Endodermal cell (in vitro differentiated cells): ENCODE results near the gene HTR3E. TPM values are rescaled to one million over a fixed set of nuclear protein-coding genes. Genes with fewer than 3 reads are reported as not detected.

Experiments used
- DNase-seq: peaks from one replicate; pipeline ENCODE4 v3.0.0-alpha.2; 2017
- H3K27ac ChIP-seq: 2 replicates; pipeline ENCODE4 v1.5.1; 2013; ENCODE audit warnings: mild to moderate bottlenecking, low read depth, low read length, moderate library complexity
- H3K27me3 ChIP-seq: 2 replicates; pipeline ENCODE4 v1.6.1; 2013; ENCODE audit warnings: mild to moderate bottlenecking, low read length, moderate library complexity; ENCODE audit not compliant: insufficient read depth, control insufficient read depth, poor library complexity, severe bottlenecking
- H3K36me3 ChIP-seq: 2 replicates; pipeline ENCODE4 v1.7.0; 2013; ENCODE audit warnings: mild to moderate bottlenecking, low read length, moderate library complexity; ENCODE audit not compliant: control insufficient read depth, insufficient read depth
- H3K4me1 ChIP-seq: one replicate; pipeline ENCODE4 v1.7.0; 2013; ENCODE audit warnings: low read length; ENCODE audit not compliant: control insufficient read depth, insufficient read depth
- H3K4me3 ChIP-seq: 2 replicates; pipeline ENCODE4 v1.5.1; 2013; ENCODE audit warnings: mild to moderate bottlenecking, low read length, moderate library complexity
- H3K9ac ChIP-seq: 2 replicates; pipeline ENCODE4 v1.6.1; 2013; ENCODE audit warnings: mild to moderate bottlenecking, low read length, moderate library complexity; ENCODE audit not compliant: poor library complexity, severe bottlenecking; ENCODE audit errors: extremely low read depth
- H3K9me3 ChIP-seq: 2 replicates; pipeline ENCODE4 v1.6.1; 2013; ENCODE audit warnings: mild to moderate bottlenecking, low read length, moderate library complexity; ENCODE audit not compliant: control insufficient read depth
- H3K27ac Mint-ChIP-seq: 2 replicates; pipeline ENCODE4 v1.8.0; 2020; ENCODE audit warnings: mixed read lengths
- H3K27me3 Mint-ChIP-seq: 2 replicates; pipeline ENCODE4 v1.8.0; 2021; ENCODE audit warnings: mild to moderate bottlenecking, mixed read lengths; ENCODE audit not compliant: insufficient read depth
- H3K36me3 Mint-ChIP-seq: 2 replicates; pipeline ENCODE4 v1.8.0; 2020; ENCODE audit warnings: low read depth, mixed read lengths
- H3K4me1 Mint-ChIP-seq: 2 replicates; pipeline ENCODE4 v1.8.0; 2020; ENCODE audit warnings: mixed read lengths
- H3K4me3 Mint-ChIP-seq: 2 replicates; pipeline ENCODE4 v1.8.0; 2020; ENCODE audit warnings: mild to moderate bottlenecking, moderate library complexity, mixed read lengths
- H3K9me3 Mint-ChIP-seq: 2 replicates; pipeline ENCODE4 v1.8.0; 2020; ENCODE audit warnings: mild to moderate bottlenecking, mixed read lengths
- CTCF ChIP-seq: fragments of 200-600 bp; sonication (generic); conservative IDR thresholded peaks from 2 replicates; pipeline ENCODE4 v1.5.0; 2021; ENCODE audit warnings: antibody characterized with exemption, mild to moderate bottlenecking
- WGBS, 2 experiments: methylation state at CpG; one replicate each; pipeline versions ENCODE4 v1.1.5 to v1.1.7; 2013; ENCODE audit warnings: missing lambda C conversion rate in 2 of 2, mixed read lengths in 1 of 2; ENCODE audit not compliant: insufficient coverage in 1 of 2, insufficient read length in 1 of 2; 5-methylcytosine and 5-hydroxymethylcytosine counted together
- total RNA-seq, 2 donors: library from RNA; stranded (reverse); fragmentation: NEBNext Ultra II Directional in 1 of 2; extraction: Animal tissue kit (Norgen Biotek cat#: 25700) in 1 of 2; gene quantifications; 2 replicates in 1 of 2; 3 replicates in 1 of 2; pipeline ENCODE4 v1.2.1, GENCODE V29; 2021

HTR3E gene
- total RNA-seq, 2 donors from 2014 or later: not detected

DNA sequence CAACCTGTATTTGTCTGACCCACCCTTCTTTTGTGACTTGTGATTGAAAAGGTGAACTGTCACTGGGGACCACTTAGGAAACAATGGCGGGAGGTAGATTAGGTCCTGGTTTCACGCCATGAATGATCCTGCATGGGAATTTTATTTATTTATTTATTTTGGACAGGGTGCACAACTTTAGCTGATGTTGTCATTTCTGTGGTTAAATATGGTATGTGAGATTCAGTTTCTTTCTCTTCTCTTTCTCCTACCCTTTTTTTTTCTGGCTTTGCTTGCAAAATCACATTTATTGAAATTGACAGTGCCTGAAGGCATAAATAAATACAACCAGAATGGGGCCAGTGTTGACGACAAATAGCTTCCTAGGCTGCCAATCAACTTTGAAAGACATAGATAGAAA, 18.0 kb upstream of the HTR3E start:
- H3K27me3 Mint-ChIP-seq: no peaks in the 10 kb centered on the region
- TF ChIP-seq CTCF: no peak
- no peak overlapping the region for H3K9ac ChIP-seq
- H3K27ac ChIP-seq: no peak overlapping the region
- peaks cover 13% of the 10 kb centered on the region for H3K4me1 Mint-ChIP-seq
- 85 to 100% methylated on average over 2 to 3 of the region's 3 CpGs for WGBS, 2 experiments
- no peak overlapping the region for H3K27ac Mint-ChIP-seq
- no peaks in the 10 kb centered on the region for H3K36me3 Mint-ChIP-seq
- H3K4me3 ChIP-seq: no peak overlapping the region
- H3K4me1 ChIP-seq: no peaks in the 10 kb centered on the region
- H3K4me3 Mint-ChIP-seq: no peak overlapping the region
- H3K9me3 ChIP-seq: no peaks in the 10 kb centered on the region
- DNase-seq: no peak
- no peaks in the 10 kb centered on the region for H3K27me3 ChIP-seq
- H3K9me3 Mint-ChIP-seq: no peaks in the 10 kb centered on the region
- H3K36me3 ChIP-seq: no peaks in the 10 kb centered on the region

DNA sequence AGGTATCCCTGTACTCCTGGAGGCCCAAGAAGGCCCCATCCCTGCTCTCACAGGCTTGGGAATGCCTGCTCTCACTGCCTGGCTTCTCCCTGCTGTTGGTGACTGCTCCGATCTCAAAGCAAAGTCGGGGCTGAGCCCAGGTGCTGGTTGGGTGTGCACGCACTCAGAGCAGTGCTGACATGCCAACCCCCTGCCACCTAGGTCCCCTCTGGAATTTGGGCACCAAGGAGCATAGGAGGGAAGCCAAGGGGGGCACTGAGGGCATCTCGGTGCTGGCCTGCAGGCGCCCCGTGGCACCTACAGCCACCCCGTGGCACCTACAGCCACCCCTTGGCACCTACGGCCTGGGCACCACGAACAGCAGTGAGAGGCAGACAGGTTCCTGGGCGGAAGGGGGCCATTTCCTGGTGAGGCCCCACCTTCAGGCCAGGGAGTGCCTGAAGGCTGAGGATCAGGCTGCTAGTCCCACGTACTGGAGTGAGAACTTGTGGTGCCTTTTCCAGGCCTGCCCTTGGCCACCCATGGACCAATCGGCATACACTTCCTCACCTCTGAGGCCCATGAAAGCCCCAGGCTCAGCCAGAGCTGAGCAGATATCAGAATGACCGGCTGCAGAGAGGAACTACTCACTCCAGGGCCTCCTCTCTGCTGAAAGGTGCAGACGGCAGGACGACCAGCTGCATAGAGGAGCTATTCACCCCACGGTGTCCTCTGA, 15.6 kb upstream of the HTR3E start:
- Histone ChIP-seq H3K4me3 (no peak overlapping the region), H3K9me3 (peaks cover 6% of the 10 kb centered on the region), H3K9ac (no peak overlapping the region), H3K36me3 (no peaks in the 10 kb centered on the region), H3K27ac (no peak overlapping the region), H3K4me1 (no peaks in the 10 kb centered on the region), H3K27me3 (no peaks in the 10 kb centered on the region)
- H3K4me3 Mint-ChIP-seq: no peak overlapping the region
- no peak overlapping the region for H3K27ac Mint-ChIP-seq
- H3K36me3 Mint-ChIP-seq: no peaks in the 10 kb centered on the region
- H3K27me3 Mint-ChIP-seq: no peaks in the 10 kb centered on the region
- no peak for TF ChIP-seq CTCF
- peaks cover 3% of the 10 kb centered on the region for H3K9me3 Mint-ChIP-seq
- H3K4me1 Mint-ChIP-seq: peaks cover 13% of the 10 kb centered on the region
- DNase-seq: no peak
- 89 to 93% methylated on average over 12 to 16 of the region's 16 CpGs for WGBS, 2 experiments

GRCh38 chr3:184082034-184082433, 14.8 kb upstream of the HTR3E start:
- Mint-ChIP-seq H3K4me3 (no peak overlapping the region), H3K36me3 (no peaks in the 10 kb centered on the region), H3K27me3 (no peaks in the 10 kb centered on the region), H3K27ac (no peak overlapping the region), H3K9me3 (peaks cover 3% of the 10 kb centered on the region), H3K4me1 (peaks cover 13% of the 10 kb centered on the region)
- H3K4me3 ChIP-seq: no peak overlapping the region
- H3K9ac ChIP-seq: no peak overlapping the region
- H3K27me3 ChIP-seq: no peaks in the 10 kb centered on the region
- H3K9me3 ChIP-seq: peaks cover 6% of the 10 kb centered on the region
- no peak for TF ChIP-seq CTCF
- no peak for DNase-seq
- H3K4me1 ChIP-seq: no peaks in the 10 kb centered on the region
- H3K36me3 ChIP-seq: no peaks in the 10 kb centered on the region
- no peak overlapping the region for H3K27ac ChIP-seq
- WGBS, 2 experiments: 81 to 93% methylated on average over 4 to 10 of the region's 10 CpGs
